HG02642 (cell line): ENCODE data around the gene PC.

Source experiments
- ATAC-seq: cut with Tn5 transposase; IDR thresholded peaks from one replicate; pipeline ENCODE4 v1.9.1; 2021; ENCODE audit warnings: mild to moderate bottlenecking; ENCODE audit not compliant: unreplicated experiment, poor library complexity

Gene PC

GRCh38 chr11:66956689-66957290, 1.4 kb downstream of the PC start:
- ATAC-seq, result no peak

- ATAC-seq, result no peak
Observed at GRCh38 chr11:66953081-66953833, 4.9 kb downstream of the PC start.

- ATAC-seq, result no peak
Observed at GRCh38 chr11:66951927-66952337, 6.3 kb downstream of the PC start.

- ATAC-seq, result no peak
Observed at GRCh38 chr11:66951135-66951534, 7.0 kb downstream of the PC start.

GRCh38 chr11:66950112-66950535, 8.1 kb downstream of the PC start:
- ATAC-seq, result no peak

GRCh38 chr11:66938582-66939135, 19.5 kb downstream of the PC start:
- ATAC-seq, result no peak

- no peak for ATAC-seq
Observed at GRCh38 chr11:66937193-66937733, 20.9 kb downstream of the PC start.

GRCh38 chr11:66936311-66936711, 21.9 kb downstream of the PC start:
- no peak for ATAC-seq

- no peak for ATAC-seq
Observed at GRCh38 chr11:66934950-66935779, 23.0 kb downstream of the PC start.

- ATAC-seq, result no peak
Observed at GRCh38 chr11:66933531-66933930, 24.7 kb downstream of the PC start.

GRCh38 chr11:66932543-66932942, 25.6 kb downstream of the PC start:
- no peak for ATAC-seq

GRCh38 chr11:66929753-66930152, 28.4 kb downstream of the PC start:
- ATAC-seq, result no peak

- ATAC-seq, result no peak
Observed at GRCh38 chr11:66924272-66924671, 33.9 kb downstream of the PC start.

- ATAC-seq, result no peak
Observed at GRCh38 chr11:66922551-66922950, 35.6 kb downstream of the PC start.

GRCh38 chr11:66920978-66921784, 37.0 kb downstream of the PC start:
- no peak for ATAC-seq

- ATAC-seq, result no peak
Observed at GRCh38 chr11:66919923-66920322, 38.3 kb downstream of the PC start.

GRCh38 chr11:66918741-66919140, 39.4 kb downstream of the PC start:
- no peak for ATAC-seq

GRCh38 chr11:66915866-66916265, 42.3 kb downstream of the PC start:
- no peak for ATAC-seq

GRCh38 chr11:66915046-66915832, 42.9 kb downstream of the PC start:
- ATAC-seq, result no peak
